ENCODE results near the gene SLAIN1.
"Not testable (repeated sequence)": the region's sequence is repeated elsewhere in the genome, so short reads cannot be mapped to it uniquely, and the experiment has no call there.

- TF ChIP-seq SRSF1 (optimal IDR thresholded peaks at IDR 0.05; ENCODE audit: low read depth, low read length); POLR2A (IDR thresholded peaks at IDR 0.05; ENCODE audit: insufficient read depth in 1 of 2, low read depth in 2 of 2, low read length in 2 of 2); NRL (CRISPR knock-in tag; IDR thresholded peaks at IDR 0.05; ENCODE audit: borderline replicate concordance); KLF9 (CRISPR knock-in tag; IDR thresholded peaks at IDR 0.05; ENCODE audit: low read depth); ZNF431 (CRISPR knock-in tag; IDR thresholded peaks at IDR 0.05; ENCODE audit: borderline replicate concordance, low read depth); CHD2 (IDR thresholded peaks at IDR 0.05; ENCODE audit: low read depth, low read length); THAP11 (CRISPR knock-in tag; IDR thresholded peaks at IDR 0.05): not testable (repeated sequence)
Measured at GRCh38 chr13:77662301-77662700, 35.2 kb upstream of the SLAIN1 start.

Data from HepG2 (cell line).